Measurements from ENCODE around the gene ASIC1.

Gene ASIC1

GRCh38 chr12:50062728-50063460 lies 5.5 kb downstream of the ASIC1 start:
- TF ChIP-seq, protein P1, sequence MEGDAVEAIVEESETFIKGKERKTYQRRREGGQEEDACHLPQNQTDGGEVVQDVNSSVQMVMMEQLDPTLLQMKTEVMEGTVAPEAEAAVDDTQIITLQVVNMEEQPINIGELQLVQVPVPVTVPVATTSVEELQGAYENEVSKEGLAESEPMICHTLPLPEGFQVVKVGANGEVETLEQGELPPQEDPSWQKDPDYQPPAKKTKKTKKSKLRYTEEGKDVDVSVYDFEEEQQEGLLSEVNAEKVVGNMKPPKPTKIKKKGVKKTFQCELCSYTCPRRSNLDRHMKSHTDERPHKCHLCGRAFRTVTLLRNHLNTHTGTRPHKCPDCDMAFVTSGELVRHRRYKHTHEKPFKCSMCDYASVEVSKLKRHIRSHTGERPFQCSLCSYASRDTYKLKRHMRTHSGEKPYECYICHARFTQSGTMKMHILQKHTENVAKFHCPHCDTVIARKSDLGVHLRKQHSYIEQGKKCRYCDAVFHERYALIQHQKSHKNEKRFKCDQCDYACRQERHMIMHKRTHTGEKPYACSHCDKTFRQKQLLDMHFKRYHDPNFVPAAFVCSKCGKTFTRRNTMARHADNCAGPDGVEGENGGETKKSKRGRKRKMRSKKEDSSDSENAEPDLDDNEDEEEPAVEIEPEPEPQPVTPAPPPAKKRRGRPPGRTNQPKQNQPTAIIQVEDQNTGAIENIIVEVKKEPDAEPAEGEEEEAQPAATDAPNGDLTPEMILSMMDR (conservative IDR thresholded peaks at IDR 0.05): no peak
- no peak overlapping the region for H3K27ac ChIP-seq

DNA sequence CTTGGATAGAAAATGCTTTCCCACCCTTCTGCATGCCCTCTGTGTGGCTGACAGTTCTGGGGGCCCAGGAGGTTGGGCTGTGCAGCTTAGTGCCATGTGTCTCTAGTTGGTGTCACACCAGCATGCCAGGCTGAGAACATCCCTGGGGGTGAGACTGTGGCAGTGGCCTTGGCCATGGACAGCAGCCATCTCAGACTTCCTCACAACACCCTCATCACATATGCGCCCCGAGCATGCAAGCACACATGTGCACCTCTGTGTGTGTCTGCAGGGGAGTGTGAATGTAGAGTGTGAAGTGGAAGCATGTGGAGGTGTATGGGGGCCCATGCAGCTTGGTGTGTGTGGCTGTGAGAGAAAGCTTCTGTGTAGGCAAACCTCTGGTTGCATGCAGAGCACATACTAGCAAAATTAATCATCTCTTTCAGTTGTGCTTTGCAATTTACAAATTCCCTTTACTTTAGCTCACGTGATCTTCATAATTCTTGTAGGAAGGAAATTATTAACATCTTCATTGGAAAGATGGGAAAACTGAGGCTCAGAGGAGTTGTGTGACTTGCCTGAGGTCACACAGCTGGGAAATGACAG lies 8.4 kb downstream of the ASIC1 start:
- no peak overlapping the region for H3K27ac ChIP-seq
- TF ChIP-seq, protein P1 (conservative IDR thresholded peaks at IDR 0.05): no peak

DNA sequence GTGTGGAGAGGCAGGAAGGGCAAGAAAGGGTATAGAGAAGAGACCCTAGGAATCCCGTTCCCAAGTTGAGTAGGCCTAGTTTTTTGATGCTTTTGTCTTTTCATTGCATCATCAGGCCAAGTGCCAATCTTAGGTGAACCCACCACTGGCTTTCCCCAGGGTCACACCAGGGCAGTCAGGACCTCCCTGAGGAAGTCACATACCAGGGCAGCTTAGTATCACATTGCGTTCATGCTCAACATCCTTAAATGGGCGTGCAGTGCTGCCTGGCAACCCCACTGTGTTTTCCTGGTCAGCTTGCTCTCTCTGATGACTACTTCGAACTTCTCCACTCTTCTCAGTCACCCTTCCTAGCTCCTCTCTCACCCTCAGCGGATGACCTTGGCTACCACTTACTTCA lies 9.0 kb downstream of the ASIC1 start:
- no peak overlapping the region for H3K27ac ChIP-seq
- TF ChIP-seq, protein P1 (conservative IDR thresholded peaks at IDR 0.05): no peak

DNA sequence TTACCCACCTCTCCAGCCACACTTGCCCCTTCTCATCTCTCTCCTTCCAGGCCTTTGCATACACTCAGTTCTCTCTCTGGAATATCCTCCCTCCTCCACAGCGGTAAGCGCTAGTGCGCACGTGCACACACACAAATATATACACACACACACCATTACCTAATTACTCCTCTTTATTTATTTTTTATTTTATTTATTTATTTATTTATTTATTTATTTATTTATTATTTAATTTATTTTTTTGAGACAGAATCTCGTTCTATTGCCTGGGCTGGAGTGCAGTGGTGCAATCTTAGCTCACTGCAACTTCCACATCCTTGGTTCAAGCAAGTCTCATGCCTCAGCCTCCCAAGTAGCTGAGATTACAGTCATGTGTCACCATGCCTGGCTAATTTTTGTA lies 11.7 kb downstream of the ASIC1 start:
- TF ChIP-seq, protein P1 (conservative IDR thresholded peaks at IDR 0.05): no peak
- no peak overlapping the region for H3K27ac ChIP-seq

DNA sequence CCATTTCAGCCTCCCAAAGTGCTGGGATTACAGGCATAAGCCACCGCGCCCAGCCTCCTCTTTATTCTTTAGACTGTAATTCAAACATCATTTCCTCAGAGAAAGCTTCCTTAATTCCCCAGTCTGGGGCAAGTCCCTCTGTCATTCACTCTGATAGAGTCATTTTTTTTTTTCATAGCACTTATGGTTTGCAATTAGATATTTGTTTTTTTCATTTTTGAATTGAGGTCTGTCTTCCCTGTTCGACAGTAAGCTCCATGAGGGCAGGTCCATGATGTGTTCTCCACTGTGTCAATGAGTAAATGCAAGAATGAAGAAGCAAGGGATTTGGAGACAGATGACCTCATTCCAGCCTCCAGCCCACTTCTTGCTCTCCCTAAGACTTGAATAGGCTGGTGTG lies 12.1 kb downstream of the ASIC1 start:
- no peak overlapping the region for H3K27ac ChIP-seq
- TF ChIP-seq, protein P1 (conservative IDR thresholded peaks at IDR 0.05): no peak

- TF ChIP-seq, protein P1 (conservative IDR thresholded peaks at IDR 0.05): peak; percentile 98
- peak overlapping the region; percentile 42; the same call in 1 of the 2 replicates for H3K27ac ChIP-seq
These were observed 13.1 kb downstream of the ASIC1 start for GRCh38 chr12:50070314-50071060.

GRCh38 chr12:50072198-50072907 lies 15.0 kb downstream of the ASIC1 start:
- H3K27ac ChIP-seq: no peak overlapping the region
- TF ChIP-seq, protein P1 (conservative IDR thresholded peaks at IDR 0.05): no peak
